GM23338 (cell line): ENCODE results near the gene TRIO. TPM values are rescaled to one million over a fixed set of nuclear protein-coding genes. Genes with fewer than 3 reads are reported as not detected.

ENCODE experiments used
- ATAC-seq: fragments of 200-7000 bp; cut with Tn5 transposase; 3 replicates; pipeline ENCODE4 v1.9.1; 2020
- DNase-seq: peaks from one replicate; pipeline ENCODE4 v3.0.0-alpha.2; 2015; ENCODE audit warnings: low spot score
- H2AFZ ChIP-seq: fragments of 200-600 bp; sonication (generic); 2 replicates; pipeline ENCODE4 v1.8.0; 2016; ENCODE audit warnings: antibody characterized with exemption, mild to moderate bottlenecking, moderate library complexity
- H3F3A ChIP-seq: fragments of 200-600 bp; sonication (generic); replicated peaks from 2 replicates; pipeline ENCODE4 v1.8.0; 2017; ENCODE audit warnings: antibody characterized with exemption, mixed run types, low read depth
- H3K27ac ChIP-seq: fragments of 200-600 bp; sonication (generic); 2 replicates; pipeline ENCODE4 v1.6.1; 2016; ENCODE audit warnings: low read depth
- H3K27me3 ChIP-seq: fragments of 200-600 bp; sonication (generic); 2 replicates; pipeline ENCODE4 v1.8.0; 2016; ENCODE audit warnings: mild to moderate bottlenecking, mixed run types, moderate library complexity; ENCODE audit not compliant: insufficient read depth
- H3K36me3 ChIP-seq: fragments of 200-600 bp; sonication (generic); 2 replicates; pipeline ENCODE4 v1.8.0; 2016; ENCODE audit warnings: mild to moderate bottlenecking; ENCODE audit not compliant: insufficient read depth
- H3K4me1 ChIP-seq: fragments of 200-600 bp; sonication (generic); 2 replicates; pipeline ENCODE4 v1.8.0; 2016; ENCODE audit warnings: mild to moderate bottlenecking, moderate library complexity; ENCODE audit not compliant: insufficient read depth
- H3K4me2 ChIP-seq: fragments of 200-600 bp; sonication (generic); 2 replicates; pipeline ENCODE4 v1.7.1; 2017; ENCODE audit warnings: mixed run types
- H3K4me3 ChIP-seq: fragments of 200-600 bp; sonication (generic); 2 replicates; pipeline ENCODE4 v1.6.1; 2016; ENCODE audit warnings: mixed run types
- H3K79me2 ChIP-seq: fragments of 200-600 bp; sonication (generic); replicated peaks from 2 replicates; pipeline ENCODE4 v1.8.0; 2017; ENCODE audit warnings: mild to moderate bottlenecking; ENCODE audit not compliant: insufficient read depth
- H3K9me2 ChIP-seq: fragments of 200-600 bp; sonication (generic); 2 replicates; pipeline ENCODE4 v1.8.0; 2017; ENCODE audit not compliant: insufficient read depth
- H4K20me1 ChIP-seq: fragments of 200-600 bp; sonication (generic); replicated peaks from 2 replicates; pipeline ENCODE4 v1.8.0; 2017; ENCODE audit warnings: mild to moderate bottlenecking; ENCODE audit not compliant: insufficient read depth
- H3K27ac Mint-ChIP-seq: 2 replicates; pipeline ENCODE4 v1.8.0; 2020; ENCODE audit warnings: inconsistent platforms, mild to moderate bottlenecking, moderate library complexity, mixed read lengths
- H3K27me3 Mint-ChIP-seq: 3 replicates; pipeline ENCODE4 v1.8.0; 2022; ENCODE audit warnings: low read depth, mild to moderate bottlenecking, moderate library complexity, mixed read lengths, inconsistent platforms; ENCODE audit not compliant: insufficient read depth, poor library complexity
- H3K36me3 Mint-ChIP-seq: 3 replicates; pipeline ENCODE4 v1.8.0; 2021; ENCODE audit warnings: low read depth, mild to moderate bottlenecking, inconsistent platforms, moderate library complexity, mixed read lengths
- H3K4me1 Mint-ChIP-seq: 3 replicates; pipeline ENCODE4 v1.8.0; 2020; ENCODE audit warnings: mild to moderate bottlenecking, inconsistent platforms, mixed read lengths
- H3K4me3 Mint-ChIP-seq: 3 replicates; pipeline ENCODE4 v1.8.0; 2021; ENCODE audit warnings: moderate library complexity, mild to moderate bottlenecking, inconsistent platforms, mixed read lengths
- H3K9me3 Mint-ChIP-seq: 3 replicates; pipeline ENCODE4 v1.8.0; 2020; ENCODE audit warnings: moderate library complexity, mild to moderate bottlenecking, inconsistent platforms, mixed read lengths
- CREB1 ChIP-seq: fragments of 250-450 bp; sonication (Bioruptor Pico); IDR thresholded peaks from 2 replicates; pipeline ENCODE4 v1.5.0; 2020; ENCODE audit warnings: low read depth, mild to moderate bottlenecking, moderate library complexity
- CTCF ChIP-seq, 2 experiments: fragments of 200-600 bp in 1 of 2; sonication (generic) in 1 of 2; conservative IDR thresholded peaks; 2 replicates each; pipeline versions ENCODE4 v1.5.1 to v1.6.1; 2016 to 2017; ENCODE audit warnings: antibody characterized with exemption in 2 of 2, low read depth in 2 of 2, mild to moderate bottlenecking in 2 of 2, moderate library complexity in 1 of 2
- EZH2 ChIP-seq: fragments of 200-600 bp; sonication (generic); IDR thresholded peaks from one replicate; pipeline ENCODE4 v1.8.0; 2017; ENCODE audit warnings: antibody characterized with exemption, mild to moderate bottlenecking, low read depth; ENCODE audit not compliant: unreplicated experiment
- EZH2phosphoT487 ChIP-seq: fragments of 200-600 bp; sonication (generic); IDR thresholded peaks from one replicate; pipeline ENCODE4 v1.8.1; 2018; ENCODE audit warnings: antibody characterized with exemption; ENCODE audit not compliant: unreplicated experiment
- JUNB ChIP-seq: IDR thresholded peaks from one replicate; pipeline ENCODE4 v1.6.1; 2016; ENCODE audit warnings: antibody characterized with exemption; ENCODE audit not compliant: unreplicated experiment
- NANOG ChIP-seq: IDR thresholded peaks from 2 replicates; pipeline ENCODE4 v1.6.1; 2016; ENCODE audit warnings: antibody characterized with exemption, borderline replicate concordance
- POLR2AphosphoS5 ChIP-seq: IDR thresholded peaks from 2 replicates; pipeline ENCODE4 v1.6.1; 2016; ENCODE audit warnings: antibody characterized with exemption, low read depth
- STAT1 ChIP-seq: IDR thresholded peaks from one replicate; pipeline ENCODE4 v1.6.1; 2016; ENCODE audit warnings: antibody characterized with exemption; ENCODE audit not compliant: unreplicated experiment
- ZNF114 ChIP-seq: fragments of 250-450 bp; sonication (Bioruptor Pico); IDR thresholded peaks from 2 replicates; pipeline ENCODE4 v1.5.0; 2020; ENCODE audit warnings: mild to moderate bottlenecking, moderate library complexity
- ZNF331 ChIP-seq: fragments of 250-450 bp; sonication (Bioruptor Pico); IDR thresholded peaks from 2 replicates; pipeline ENCODE4 v1.5.0; 2020; ENCODE audit warnings: low read depth, mild to moderate bottlenecking, moderate library complexity
- polyA plus RNA-seq: library from polyadenylated mRNA; unstranded; fragments of >200 nt; fragmentation: Nextera tagmentation; extraction: Ambion mirVana; gene quantifications from 2 replicates; pipeline ENCODE4 v1.2.1, GENCODE V29; 2016
- total RNA-seq: library from RNA; depleted of rRNA; stranded (reverse); fragments of >200 nt; shearing (Covaris generic); gene quantifications from 2 replicates; pipeline ENCODE4 v1.2.3, GENCODE V29; 2014

Gene TRIO
- total and polyA plus RNA-seq, 2 experiments from 2014 or later = 13.8 to 113 TPM

- no peak overlapping the region for H2AFZ ChIP-seq
- peak; percentile 96 for DNase-seq
- Mint-ChIP-seq H3K27me3 (peaks cover 10% of the 10 kb centered on the region), H3K27ac (peak overlapping the region; percentile 92), H3K9me3 (no peaks in the 10 kb centered on the region), H3K4me3 (peak overlapping the region; percentile 68), H3K36me3 (no peaks in the 10 kb centered on the region), H3K4me1 (peaks cover 78% of the 10 kb centered on the region)
- no peaks in the 10 kb centered on the region for H3K36me3 ChIP-seq
- H3K4me1 ChIP-seq = peaks cover 74% of the 10 kb centered on the region
- TF ChIP-seq EZH2phosphoT487 = no peak
- TF ChIP-seq ZNF331 = no peak
- no peak for TF ChIP-seq CTCF (conservative IDR thresholded peaks at IDR 0.05; ENCODE audit: low read depth in 2 of 2)
- peak; percentile 74 for TF ChIP-seq POLR2AphosphoS5
- no peak for TF ChIP-seq JUNB
- peak; percentile 93 for TF ChIP-seq CREB1 (CRISPR knock-in tag)
- no peak for TF ChIP-seq EZH2
- TF ChIP-seq NANOG = no peak
- no peaks in the 10 kb centered on the region for H3K9me2 ChIP-seq
- peaks cover 5% of the 10 kb centered on the region; the same call in 1 of the 2 replicates for H3F3A ChIP-seq
- H3K79me2 ChIP-seq = peaks cover 89% of the 10 kb centered on the region
- no peaks in the 10 kb centered on the region for H4K20me1 ChIP-seq
- H3K4me2 ChIP-seq = peak overlapping the region; percentile 63
- H3K4me3 ChIP-seq = peak overlapping the region; percentile 31
- peak overlapping the region; percentile 52; the same call in 1 of the 2 replicates for H3K27ac ChIP-seq
- ATAC-seq = peak; percentile 77
- H3K27me3 ChIP-seq = no peaks in the 10 kb centered on the region
These were observed 121.6 kb downstream of the TRIO start for GRCh38 chr5:14264605-14265316.

GRCh38 chr5:14265570-14265969, 122.4 kb downstream of the TRIO start:
- 0 out of 2 replicates have a peak overlapping the region, but pooled peaks have one; percentile 63 for H3K4me2 ChIP-seq
- H3K4me3 ChIP-seq = no peak overlapping the region

More at GRCh38 chr5:14265570-14265969, 122.4 kb downstream of the TRIO start:
- TF ChIP-seq STAT1 (no peak), EZH2phosphoT487 (no peak), POLR2AphosphoS5 (no peak), CTCF (conservative IDR thresholded peaks at IDR 0.05; ENCODE audit: low read depth in 2 of 2) (no peak), ZNF114 (CRISPR knock-in tag) (no peak)
- H3K4me3 Mint-ChIP-seq = 0 out of 3 replicates have a peak overlapping the region, but pooled peaks have one; percentile 1
- peaks cover 77% of the 10 kb centered on the region for H3K4me1 Mint-ChIP-seq
- H3K36me3 Mint-ChIP-seq = no peaks in the 10 kb centered on the region
- Histone ChIP-seq H3F3A (peaks cover 5% of the 10 kb centered on the region; the same call in 1 of the 2 replicates), H4K20me1 (no peaks in the 10 kb centered on the region), H3K27ac (peak overlapping the region; percentile 16; the same call in 1 of the 2 replicates), H3K4me1 (peaks cover 72% of the 10 kb centered on the region), H3K9me2 (no peaks in the 10 kb centered on the region), H2AFZ (no peak overlapping the region), H3K79me2 (peaks cover 84% of the 10 kb centered on the region), H3K36me3 (no peaks in the 10 kb centered on the region), H3K27me3 (no peaks in the 10 kb centered on the region)
- no peak for ATAC-seq
- no peaks in the 10 kb centered on the region for H3K9me3 Mint-ChIP-seq
- no peak for DNase-seq
- H3K27me3 Mint-ChIP-seq = peaks cover 10% of the 10 kb centered on the region
- peak overlapping the region; percentile 13; the same call in 1 of the 2 replicates for H3K27ac Mint-ChIP-seq
